Testis (tissue), 2 donors: ENCODE results near the gene TRIM26.

Source experiments
- CTCF ChIP-seq, 3 experiments: fragments of 450-650 bp in 2 of 3; fragments of 200-600 bp in 1 of 3; sonication (generic) in 1 of 3; IDR thresholded peaks; one replicate each; pipeline ENCODE4 v1.5.1; 2016 to 2019; ENCODE audit warnings: antibody characterized with exemption in 3 of 3, mild to moderate bottlenecking in 2 of 3, moderate library complexity in 1 of 3
- POLR2A ChIP-seq: fragments of 450-650 bp; IDR thresholded peaks from one replicate; pipeline ENCODE4 v1.6.1; 2017; ENCODE audit warnings: antibody characterized with exemption, mild to moderate bottlenecking, moderate library complexity

GRCh38 chr6:30136570-30137286, 76.5 kb downstream of the TRIM26 start:
- TF ChIP-seq CTCF (IDR thresholded peaks at IDR 0.05) (no peak), POLR2A (no peak)
